ENCODE measurements around the gene KCTD16.
A peak's percentile ranks its signal among the peaks of the same experiment; 100 is the strongest.

The KCTD16 gene

DNA sequence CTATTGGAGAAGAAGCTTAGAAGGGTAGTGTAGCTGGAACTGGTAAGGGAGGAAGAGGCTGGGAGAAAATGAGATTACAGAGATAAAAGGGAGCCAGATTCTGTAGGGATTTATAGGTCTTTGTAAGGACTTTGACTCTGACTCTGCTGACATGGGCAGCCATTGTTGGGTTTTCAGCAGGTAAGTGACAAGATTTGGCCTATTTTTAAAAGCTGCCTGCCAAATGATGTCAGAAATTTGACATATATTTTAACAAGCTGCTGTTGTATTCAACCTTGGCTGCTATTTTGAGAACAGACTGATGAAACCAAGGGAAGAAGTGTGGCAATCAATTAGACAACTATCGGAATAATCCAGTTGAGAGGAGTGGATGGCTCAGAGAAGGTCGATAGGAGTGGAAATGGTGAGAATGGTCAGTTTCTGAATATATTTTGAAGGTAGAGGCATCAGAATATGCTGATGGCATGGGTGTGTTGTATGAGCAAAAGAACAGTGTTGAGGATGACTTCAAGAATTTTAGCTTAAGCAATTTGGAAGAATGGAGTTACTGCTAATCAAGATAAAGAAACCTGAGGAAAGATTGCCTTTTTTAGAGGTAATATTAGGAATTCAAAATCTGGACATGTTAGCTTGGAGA is 56.8 kb downstream of the KCTD16 start:
- Histone ChIP-seq H3K27me3 (ENCODE audit: insufficient read depth, low read length) (no peaks in the 10 kb centered on the region), H3K27ac (ENCODE audit: low read length) (no peak overlapping the region), H3K4me1 (ENCODE audit: insufficient read depth, low read length) (no peaks in the 10 kb centered on the region)

DNA sequence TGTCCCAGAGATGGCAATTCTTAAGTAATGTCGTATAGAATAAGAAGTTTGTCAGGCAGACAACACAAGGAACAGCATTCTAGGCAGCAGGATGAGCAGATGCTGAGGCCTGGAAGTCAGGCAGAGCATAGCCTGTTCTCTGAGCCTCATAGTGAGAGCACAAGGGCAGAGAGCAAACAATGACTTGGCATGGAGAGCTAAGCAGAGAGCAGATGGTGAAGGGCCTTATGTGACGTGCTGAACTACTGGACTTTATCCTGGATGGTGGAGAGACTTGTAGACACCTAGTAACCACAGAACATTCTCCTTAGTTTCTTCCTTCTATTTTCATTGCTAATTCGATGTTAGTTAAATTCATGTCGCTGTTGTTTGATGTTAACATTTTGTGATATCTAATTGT is 60.1 kb downstream of the KCTD16 start:
- H3K27me3 ChIP-seq (ENCODE audit: insufficient read depth, low read length): no peaks in the 10 kb centered on the region
- no peaks in the 10 kb centered on the region for H3K9me3 ChIP-seq (ENCODE audit: insufficient read depth, low read depth, low read length)
- H3K4me1 ChIP-seq (ENCODE audit: insufficient read depth, low read length): no peaks in the 10 kb centered on the region
- H3K4me3 ChIP-seq (ENCODE audit: low read length): no peak overlapping the region
- H3K9ac ChIP-seq (ENCODE audit: low read depth, low read length): no peak overlapping the region
- no peak overlapping the region for H3K27ac ChIP-seq (ENCODE audit: low read length)
- H3K36me3 ChIP-seq (ENCODE audit: insufficient read depth, low read depth, low read length): no peaks in the 10 kb centered on the region

More for the DNA sequence above, 56.8 kb downstream of the KCTD16 start:
- H3K9me3 ChIP-seq (ENCODE audit: insufficient read depth, low read depth, low read length): no peaks in the 10 kb centered on the region
- H3K36me3 ChIP-seq (ENCODE audit: insufficient read depth, low read depth, low read length): no peaks in the 10 kb centered on the region
- no peak overlapping the region for H3K4me3 ChIP-seq (ENCODE audit: low read length)
- H3K9ac ChIP-seq (ENCODE audit: low read depth, low read length): no peak overlapping the region

DNA sequence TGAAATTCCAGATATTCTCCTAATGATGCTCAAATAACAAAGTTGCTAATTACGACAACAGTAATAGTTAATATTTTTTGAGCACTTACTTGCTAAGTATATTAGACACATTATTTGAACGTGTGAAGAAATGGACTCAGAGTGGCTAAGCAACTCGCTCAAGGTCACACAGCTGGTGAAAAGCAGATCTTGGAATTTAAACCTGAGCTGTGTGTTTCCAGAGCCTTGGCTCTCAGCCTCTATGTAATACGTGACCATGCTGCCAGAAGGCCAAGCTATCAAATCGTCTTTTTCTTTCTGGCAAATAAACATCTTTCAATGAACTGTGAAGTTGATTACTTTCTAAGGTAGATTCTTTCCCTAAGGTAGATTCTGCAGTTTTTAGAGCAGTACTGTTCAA is 61.6 kb downstream of the KCTD16 start:
- Histone ChIP-seq H3K4me3 (ENCODE audit: low read length) (no peak overlapping the region), H3K9ac (ENCODE audit: low read depth, low read length) (no peak overlapping the region), H3K27me3 (ENCODE audit: insufficient read depth, low read length) (no peaks in the 10 kb centered on the region), H3K9me3 (ENCODE audit: insufficient read depth, low read depth, low read length) (no peaks in the 10 kb centered on the region), H3K4me1 (ENCODE audit: insufficient read depth, low read length) (no peaks in the 10 kb centered on the region), H3K36me3 (ENCODE audit: insufficient read depth, low read depth, low read length) (no peaks in the 10 kb centered on the region), H3K27ac (ENCODE audit: low read length) (no peak overlapping the region)

- no peak overlapping the region for H3K27ac ChIP-seq (ENCODE audit: low read length)
- no peaks in the 10 kb centered on the region for H3K9me3 ChIP-seq (ENCODE audit: insufficient read depth, low read depth, low read length)
- no peak overlapping the region for H3K9ac ChIP-seq (ENCODE audit: low read depth, low read length)
- no peaks in the 10 kb centered on the region for H3K36me3 ChIP-seq (ENCODE audit: insufficient read depth, low read depth, low read length)
- H3K4me1 ChIP-seq (ENCODE audit: insufficient read depth, low read length): peaks cover 10% of the 10 kb centered on the region; the same call in 1 of the 2 replicates
- H3K4me3 ChIP-seq (ENCODE audit: low read length): no peak overlapping the region
- no peaks in the 10 kb centered on the region for H3K27me3 ChIP-seq (ENCODE audit: insufficient read depth, low read length)
Observed at GRCh38 chr5:144236499-144236898, 65.8 kb downstream of the KCTD16 start.

- Histone ChIP-seq H3K4me3 (ENCODE audit: low read length) (no peak overlapping the region), H3K9ac (ENCODE audit: low read depth, low read length) (no peak overlapping the region), H3K9me3 (ENCODE audit: insufficient read depth, low read depth, low read length) (no peaks in the 10 kb centered on the region), H3K36me3 (ENCODE audit: insufficient read depth, low read depth, low read length) (no peaks in the 10 kb centered on the region), H3K4me1 (ENCODE audit: insufficient read depth, low read length) (peaks cover 10% of the 10 kb centered on the region; the same call in 1 of the 2 replicates), H3K27ac (ENCODE audit: low read length) (no peak overlapping the region), H3K27me3 (ENCODE audit: insufficient read depth, low read length) (no peaks in the 10 kb centered on the region)
Observed at GRCh38 chr5:144237851-144238250, 67.2 kb downstream of the KCTD16 start.

GRCh38 chr5:144247131-144247530 is 76.5 kb downstream of the KCTD16 start:
- Histone ChIP-seq H3K27me3 (ENCODE audit: insufficient read depth, low read length) (no peaks in the 10 kb centered on the region), H3K9me3 (ENCODE audit: insufficient read depth, low read depth, low read length) (no peaks in the 10 kb centered on the region), H3K36me3 (ENCODE audit: insufficient read depth, low read depth, low read length) (no peaks in the 10 kb centered on the region), H3K4me3 (ENCODE audit: low read length) (no peak overlapping the region), H3K27ac (ENCODE audit: low read length) (no peak overlapping the region), H3K4me1 (ENCODE audit: insufficient read depth, low read length) (peaks cover 7% of the 10 kb centered on the region; the same call in 1 of the 2 replicates), H3K9ac (ENCODE audit: low read depth, low read length) (no peak overlapping the region)

DNA sequence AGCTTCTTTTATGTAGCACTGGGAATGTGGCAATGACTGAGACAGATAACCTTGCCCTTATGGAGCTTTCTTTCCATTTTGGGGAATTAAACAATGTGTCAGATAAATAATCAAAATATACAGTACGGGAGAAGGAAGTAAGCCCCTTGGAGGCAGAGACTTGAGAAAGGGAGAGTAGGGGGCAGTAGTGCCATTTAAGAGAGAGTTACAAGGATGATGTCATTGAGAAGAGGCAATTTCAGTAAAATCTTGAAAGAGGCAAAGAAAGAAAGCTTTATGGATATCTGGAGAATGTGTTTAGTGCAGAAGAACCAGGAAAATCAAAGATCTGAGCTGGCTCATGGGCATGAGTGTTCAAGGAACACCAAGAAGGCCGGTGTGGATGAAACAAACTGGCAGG is 77.3 kb downstream of the KCTD16 start:
- H3K27me3 ChIP-seq (ENCODE audit: insufficient read depth, low read length): no peaks in the 10 kb centered on the region
- H3K27ac ChIP-seq (ENCODE audit: low read length): no peak overlapping the region
- no peaks in the 10 kb centered on the region for H3K9me3 ChIP-seq (ENCODE audit: insufficient read depth, low read depth, low read length)
- no peaks in the 10 kb centered on the region for H3K36me3 ChIP-seq (ENCODE audit: insufficient read depth, low read depth, low read length)
- no peak overlapping the region for H3K9ac ChIP-seq (ENCODE audit: low read depth, low read length)
- no peak overlapping the region for H3K4me3 ChIP-seq (ENCODE audit: low read length)
- peaks cover 7% of the 10 kb centered on the region; the same call in 1 of the 2 replicates for H3K4me1 ChIP-seq (ENCODE audit: insufficient read depth, low read length)

DNA sequence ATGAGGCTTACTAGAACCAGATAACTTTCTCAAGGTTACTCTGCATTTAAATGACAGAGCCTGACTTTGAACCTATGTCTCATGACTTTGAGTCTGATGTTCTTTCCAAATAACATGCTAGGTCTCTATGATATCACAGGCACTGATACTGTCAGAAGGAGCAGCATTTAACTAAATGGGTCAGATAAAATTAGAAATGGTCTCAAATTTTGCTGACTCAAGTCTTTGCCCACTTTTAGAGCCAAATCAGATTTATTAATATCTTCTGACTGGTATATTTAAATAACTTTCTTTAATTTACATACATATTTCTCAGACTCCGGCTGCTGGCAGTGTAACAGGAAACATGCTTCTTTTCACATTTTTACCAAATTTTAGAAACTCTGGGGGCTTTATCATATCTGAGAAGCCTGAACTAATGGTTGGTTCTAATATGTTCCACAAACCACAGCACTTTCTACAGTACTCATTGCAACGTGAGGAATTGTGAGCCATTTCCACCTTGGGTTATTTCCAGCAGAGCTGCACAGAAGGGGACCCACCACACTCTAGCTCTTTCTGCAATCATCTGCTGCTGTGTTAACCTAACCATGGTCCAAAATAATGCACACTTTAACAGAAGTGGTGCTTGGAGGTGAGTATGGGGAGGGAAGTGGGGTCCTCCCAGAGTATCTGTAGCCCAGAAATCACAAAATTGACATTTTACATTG is 79.2 kb downstream of the KCTD16 start:
- Histone ChIP-seq H3K9me3 (ENCODE audit: insufficient read depth, low read depth, low read length) (no peaks in the 10 kb centered on the region), H3K36me3 (ENCODE audit: insufficient read depth, low read depth, low read length) (no peaks in the 10 kb centered on the region), H3K9ac (ENCODE audit: low read depth, low read length) (no peak overlapping the region), H3K27me3 (ENCODE audit: insufficient read depth, low read length) (no peaks in the 10 kb centered on the region), H3K4me3 (ENCODE audit: low read length) (peak overlapping the region; percentile 36; the same call in 1 of the 2 replicates), H3K4me1 (ENCODE audit: insufficient read depth, low read length) (peaks cover 7% of the 10 kb centered on the region; the same call in 1 of the 2 replicates), H3K27ac (ENCODE audit: low read length) (no peak overlapping the region)

GRCh38 chr5:144254552-144254951 is 83.9 kb downstream of the KCTD16 start:
- no peak overlapping the region for H3K4me3 ChIP-seq (ENCODE audit: low read length)
- H3K9me3 ChIP-seq (ENCODE audit: insufficient read depth, low read depth, low read length): no peaks in the 10 kb centered on the region
- H3K27me3 ChIP-seq (ENCODE audit: insufficient read depth, low read length): no peaks in the 10 kb centered on the region
- H3K4me1 ChIP-seq (ENCODE audit: insufficient read depth, low read length): peaks cover 7% of the 10 kb centered on the region; the same call in 1 of the 2 replicates
- H3K27ac ChIP-seq (ENCODE audit: low read length): no peak overlapping the region
- H3K9ac ChIP-seq (ENCODE audit: low read depth, low read length): no peak overlapping the region
- no peaks in the 10 kb centered on the region for H3K36me3 ChIP-seq (ENCODE audit: insufficient read depth, low read depth, low read length)

DNA sequence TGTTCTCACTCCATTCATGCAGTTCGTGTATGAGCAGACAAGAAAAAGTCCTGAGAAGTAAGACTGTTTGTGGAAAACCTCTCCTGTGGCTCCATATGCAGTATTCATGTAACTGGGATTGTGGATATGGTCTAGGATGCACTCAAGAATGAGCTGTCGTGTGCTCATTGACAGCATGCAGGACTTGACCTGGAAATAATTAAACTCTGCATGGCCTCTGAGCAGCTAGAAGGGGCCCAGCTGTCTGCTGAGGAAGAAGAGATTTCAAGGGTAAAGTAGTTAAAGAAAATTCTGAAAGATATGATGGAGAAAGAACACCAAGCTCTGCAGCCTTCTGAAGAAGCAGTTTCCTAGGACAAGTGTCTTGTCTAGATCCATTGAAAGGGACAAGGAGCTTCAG is 89.4 kb downstream of the KCTD16 start:
- Histone ChIP-seq H3K4me1 (ENCODE audit: insufficient read depth, low read length) (no peaks in the 10 kb centered on the region; the same call in 1 of the 2 replicates), H3K9ac (ENCODE audit: low read depth, low read length) (no peak overlapping the region), H3K36me3 (ENCODE audit: insufficient read depth, low read depth, low read length) (no peaks in the 10 kb centered on the region), H3K27me3 (ENCODE audit: insufficient read depth, low read length) (no peaks in the 10 kb centered on the region), H3K27ac (ENCODE audit: low read length) (no peak overlapping the region), H3K9me3 (ENCODE audit: insufficient read depth, low read depth, low read length) (no peaks in the 10 kb centered on the region), H3K4me3 (ENCODE audit: low read length) (no peak overlapping the region)

DNA sequence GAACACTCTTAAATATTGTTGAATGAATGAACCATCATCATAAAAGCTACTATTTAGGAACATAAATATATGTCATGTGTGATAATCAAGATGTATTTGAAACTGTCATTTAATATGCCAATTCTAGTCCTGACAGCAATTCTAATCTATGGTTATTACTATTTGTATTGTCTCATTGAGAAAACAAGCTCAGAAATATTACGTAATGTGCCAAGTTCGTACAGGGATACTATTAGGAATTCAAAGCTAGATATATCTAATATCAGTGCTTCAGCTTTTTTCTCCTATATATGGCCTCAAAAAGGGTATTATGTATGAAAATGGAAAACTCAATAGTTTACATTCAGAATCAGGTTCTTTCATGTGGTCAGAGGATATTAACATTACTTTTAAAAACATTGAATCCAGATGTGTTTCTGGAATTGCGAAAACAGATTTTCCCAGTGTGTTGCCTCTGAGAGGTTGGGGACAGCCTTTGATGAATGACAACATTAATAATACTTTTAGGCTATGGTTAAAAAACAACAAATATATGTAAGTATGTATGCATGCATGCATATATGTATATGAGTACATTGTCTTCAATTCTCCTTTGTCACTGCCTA is 95.1 kb downstream of the KCTD16 start:
- no peaks in the 10 kb centered on the region for H3K9me3 ChIP-seq (ENCODE audit: insufficient read depth, low read depth, low read length)
- H3K27ac ChIP-seq (ENCODE audit: low read length): no peak overlapping the region
- no peaks in the 10 kb centered on the region for H3K36me3 ChIP-seq (ENCODE audit: insufficient read depth, low read depth, low read length)
- H3K27me3 ChIP-seq (ENCODE audit: insufficient read depth, low read length): no peaks in the 10 kb centered on the region
- H3K4me3 ChIP-seq (ENCODE audit: low read length): no peak overlapping the region
- H3K4me1 ChIP-seq (ENCODE audit: insufficient read depth, low read length): peaks cover 6% of the 10 kb centered on the region; the same call in 1 of the 2 replicates
- H3K9ac ChIP-seq (ENCODE audit: low read depth, low read length): no peak overlapping the region
